HCT116 (cell line): ENCODE measurements around the gene GNA12. TPM values are rescaled to one million over a fixed set of nuclear protein-coding genes. Genes with fewer than 3 reads are reported as not detected.

Experiments used
- ATAC-seq: fragments of 200-7000 bp; cut with Tn5 transposase; 2 replicates; pipeline ENCODE4 v1.9.1; 2020; ENCODE audit warnings: mild to moderate bottlenecking, moderate library complexity
- BruUV-seq: library from RNA; stranded (reverse); fragments of 400-500 nt; replicated peaks from 2 replicates; lab custom pipeline; 2021; lab: Mats Ljungman, UMichigan
- CTCF ChIA-PET: fragments of 300-600 bp; sonication (Branson Sonifier 250); formaldehyde crosslinking; loops from one replicate; lab custom pipeline; 2021; ENCODE audit warnings: antibody characterized with exemption; lab: Charles Lee
- POLR2A ChIA-PET: fragments of 300-600, 350-600 bp; sonication (Branson Sonifier 250); formaldehyde crosslinking; loops from one replicate; lab custom pipeline; 2021; ENCODE audit warnings: antibody characterized with exemption; lab: Charles Lee
- RAD21 ChIA-PET, 2 experiments: fragments of 300-600 bp; sonication (Branson Sonifier 250); formaldehyde crosslinking; loops; one replicate each; lab custom pipeline; 2023; ENCODE audit warnings: low total read pairs in 2 of 2; ENCODE audit not compliant: uncharacterized antibody in 2 of 2, unreplicated experiment in 2 of 2, low non-redundant PET in 1 of 2; lab: Charles Lee
- DNase-seq: peaks from one replicate; pipeline ENCODE4 v3.0.0-alpha.2; 2010; ENCODE audit warnings: low read depth, low spot score
- H2AFZ ChIP-seq: fragments of 200-600 bp; shearing (Covaris generic), sonication (generic); 2 replicates; pipeline ENCODE4 v1.6.1; 2017; ENCODE audit warnings: low read depth, mixed run types, mixed read lengths, antibody characterized with exemption, low read length; ENCODE audit not compliant: poor library complexity, severe bottlenecking
- H3K27ac ChIP-seq: 2 replicates; pipeline ENCODE4 v1.5.1; 2012; ENCODE audit warnings: low read depth, low read length
- H3K27me3 ChIP-seq: fragments of 200-600 bp; sonication (generic); 2 replicates; pipeline ENCODE4 v1.6.1; 2016; ENCODE audit warnings: mixed run types, low read length, mixed read lengths; ENCODE audit not compliant: insufficient read depth
- H3K36me3 ChIP-seq, 2 experiments: fragments of 200-500 bp in 1 of 2; fragments of 200-600 bp in 1 of 2; sonication (Bioruptor generic) in 1 of 2; sonication (generic) in 1 of 2; 2 replicates each; pipeline versions ENCODE4 v1.5.1 to v1.6.1; 2014 to 2016; ENCODE audit warnings: low read length in 2 of 2, inconsistent platforms in 1 of 2, mixed read lengths in 1 of 2, mixed run types in 1 of 2; ENCODE audit not compliant: insufficient read depth in 2 of 2, control insufficient read depth in 1 of 2
- H3K4me1 ChIP-seq, 2 experiments: fragments of 200-600 bp in 1 of 2; sonication (generic) in 1 of 2; 2 replicates each; pipeline versions ENCODE4 v1.5.1 to v1.6.1; 2012 to 2017; ENCODE audit warnings: low read length in 2 of 2, inconsistent platforms in 1 of 2, mild to moderate bottlenecking in 1 of 2, mixed read lengths in 1 of 2, mixed run types in 1 of 2, moderate library complexity in 1 of 2; ENCODE audit not compliant: insufficient read depth in 2 of 2, control insufficient read depth in 1 of 2
- H3K4me2 ChIP-seq: fragments of 200-600 bp; sonication (generic); 2 replicates; pipeline ENCODE4 v1.6.1; 2017; ENCODE audit warnings: mixed run types, low read length, mixed read lengths
- H3K4me3 ChIP-seq, 2 experiments: fragments of 200-600 bp in 1 of 2; sonication (generic) in 1 of 2; replicated peaks in 1 of 2; 2 replicates each; pipeline ENCODE4 v1.5.1; 2011 to 2016; ENCODE audit warnings: low read length in 2 of 2, control low read depth in 1 of 2, low read depth in 1 of 2, mild to moderate bottlenecking in 1 of 2, mixed read lengths in 1 of 2, mixed run types in 1 of 2
- H3K79me2 ChIP-seq: fragments of 200-600 bp; sonication (generic); 2 replicates; pipeline ENCODE4 v1.6.1; 2017; ENCODE audit warnings: mild to moderate bottlenecking, mixed run types, low read length, moderate library complexity, mixed read lengths; ENCODE audit not compliant: insufficient read depth
- H3K9ac ChIP-seq: fragments of 200-600 bp; sonication (generic); 2 replicates; pipeline ENCODE4 v1.6.1; 2016; ENCODE audit warnings: low read length, mixed read lengths
- H3K9me2 ChIP-seq: fragments of 200-600 bp; sonication (generic), shearing (Covaris generic); 2 replicates; pipeline ENCODE4 v1.6.1; 2017; ENCODE audit warnings: mixed run types, mild to moderate bottlenecking, moderate library complexity; ENCODE audit not compliant: insufficient read depth
- H3K9me3 ChIP-seq, 2 experiments: fragments of 200-500 bp in 1 of 2; fragments of 200-600 bp in 1 of 2; sonication (Bioruptor generic) in 1 of 2; sonication (generic) in 1 of 2; 2 replicates each; pipeline ENCODE4 v1.6.1; 2014 to 2017; ENCODE audit warnings: low read length in 2 of 2, mixed read lengths in 2 of 2, inconsistent platforms in 1 of 2, low read depth in 1 of 2, mild to moderate bottlenecking in 1 of 2, mixed run types in 1 of 2, moderate library complexity in 1 of 2; ENCODE audit not compliant: control insufficient read depth in 1 of 2, insufficient read depth in 1 of 2
- H4K20me1 ChIP-seq: fragments of 200-600 bp; sonication (generic), shearing (Covaris generic); 2 replicates; pipeline ENCODE4 v1.6.1; 2017; ENCODE audit warnings: mixed run types, mild to moderate bottlenecking, moderate library complexity; ENCODE audit not compliant: insufficient read depth
- CBX3 ChIP-seq: IDR thresholded peaks from 2 replicates; pipeline ENCODE4 v1.6.1; 2012; ENCODE audit warnings: low read depth
- CEBPB ChIP-seq: IDR thresholded peaks from 2 replicates; pipeline ENCODE4 v1.6.1; 2012; ENCODE audit warnings: low read depth
- EGR1 ChIP-seq: IDR thresholded peaks from 2 replicates; pipeline ENCODE4 v1.6.1; 2012; ENCODE audit warnings: low read depth
- ELF1 ChIP-seq: IDR thresholded peaks from 2 replicates; pipeline ENCODE4 v1.6.1; 2012; ENCODE audit warnings: low read depth, borderline replicate concordance
- EZH2 ChIP-seq: fragments of 200-600 bp; sonication (generic); IDR thresholded peaks from 2 replicates; pipeline ENCODE4 v1.6.1; 2017; ENCODE audit warnings: antibody characterized with exemption, mixed run types
- EZH2phosphoT487 ChIP-seq: fragments of 200-600 bp; IDR thresholded peaks from 2 replicates; pipeline ENCODE4 v1.6.1; 2018; ENCODE audit warnings: antibody characterized with exemption, borderline replicate concordance
- POLR2A ChIP-seq: IDR thresholded peaks from 2 replicates; pipeline ENCODE4 v1.7.0; 2011; ENCODE audit warnings: borderline replicate concordance; ENCODE audit not compliant: insufficient read depth, insufficient read length; ENCODE audit errors: extremely low read depth
- POLR2AphosphoS5 ChIP-seq: IDR thresholded peaks from 2 replicates; pipeline ENCODE4 v1.6.1; 2011; ENCODE audit warnings: mild to moderate bottlenecking, low read depth, low read length, moderate library complexity
- RAD21 ChIP-seq: IDR thresholded peaks from 2 replicates; pipeline ENCODE4 v1.6.1; 2012; ENCODE audit warnings: low read depth, mild to moderate bottlenecking
- SIN3A ChIP-seq: IDR thresholded peaks from 2 replicates; pipeline ENCODE4 v1.6.1; 2012; ENCODE audit warnings: low read depth
- SP1 ChIP-seq: IDR thresholded peaks from 2 replicates; pipeline ENCODE4 v1.6.1; 2012; ENCODE audit warnings: low read depth
- SRF ChIP-seq: IDR thresholded peaks from 2 replicates; pipeline ENCODE4 v1.6.1; 2012; ENCODE audit warnings: low read depth
- TCF7L2 ChIP-seq: IDR thresholded peaks from 2 replicates; pipeline ENCODE4 v1.7.0; 2011; ENCODE audit warnings: borderline replicate concordance, inconsistent platforms; ENCODE audit not compliant: insufficient read depth, insufficient read length; ENCODE audit errors: extremely low read depth
- YY1 ChIP-seq: IDR thresholded peaks from 2 replicates; pipeline ENCODE4 v1.6.1; 2011; ENCODE audit warnings: low read length, low read depth, moderate library complexity, mild to moderate bottlenecking; ENCODE audit not compliant: insufficient replicate concordance; ENCODE audit errors: extremely low read depth
- ZFX ChIP-seq: fragments of 450-650 bp; IDR thresholded peaks from 2 replicates; pipeline ENCODE4 v1.6.1; 2017
- intact Hi-C: fragments of 100-400 bp; cut with micrococcal nuclease; formaldehyde crosslinking; loops from 2 replicates; pipeline ENCODE4 v1.10.0; 2022
- total RNA-seq: library from RNA; stranded (reverse); gene quantifications from one replicate; pipeline ENCODE4 v1.2.1, GENCODE V29; 2021; ENCODE audit not compliant: unreplicated experiment
- TF ChIP-seq, protein P1 (sequence below): IDR thresholded peaks from 2 replicates; pipeline ENCODE4 v1.6.1; 2012
- TF ChIP-seq, protein P2 (sequence below), 3 experiments: fragments of 200-600 bp in 1 of 3; sonication (generic) in 1 of 3; IDR thresholded peaks in 2 of 3; conservative IDR thresholded peaks in 1 of 3; 2 replicates each; pipeline ENCODE4 v1.5.1; 2012 to 2017; ENCODE audit warnings: low read depth in 2 of 3, low read length in 2 of 3, antibody characterized with exemption in 1 of 3, borderline replicate concordance in 1 of 3, control low read depth in 1 of 3, mild to moderate bottlenecking in 1 of 3, mixed read lengths in 1 of 3, mixed run types in 1 of 3, moderate library complexity in 1 of 3; ENCODE audit not compliant: insufficient read depth in 1 of 3
- TF ChIP-seq, protein P3 (sequence below): IDR thresholded peaks from 2 replicates; pipeline ENCODE4 v1.6.1; 2012; ENCODE audit warnings: low read depth
- TF ChIP-seq, protein P4 (sequence below): IDR thresholded peaks from 2 replicates; pipeline ENCODE4 v1.6.1; 2011; ENCODE audit warnings: mild to moderate bottlenecking, low read length, moderate library complexity; ENCODE audit not compliant: insufficient replicate concordance; ENCODE audit errors: extremely low read depth

Gene GNA12
- total RNA-seq, 1 experiment from 2014 or later, result 32.6 TPM

DNA sequence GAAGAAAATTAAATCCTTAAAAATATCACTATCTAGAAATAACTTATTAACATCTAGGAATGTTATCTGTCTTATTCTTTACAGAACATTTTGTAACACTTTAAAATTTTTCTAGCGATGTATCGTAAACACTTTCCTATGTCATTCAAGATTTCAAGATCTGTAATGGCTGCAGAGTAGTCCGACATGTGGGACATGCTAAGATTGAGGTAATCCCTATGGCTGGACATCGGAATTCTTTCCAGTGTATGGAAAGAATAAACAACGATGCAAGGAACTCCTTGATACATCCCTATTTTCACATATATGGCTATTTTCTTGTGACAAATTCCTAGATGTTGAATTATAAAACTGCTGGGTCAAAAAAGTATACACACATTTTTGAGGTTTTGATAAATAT lies 37.5 kb downstream of the GNA12 start:
- no peak overlapping the region for H3K27ac ChIP-seq
- TF ChIP-seq CEBPB (no peak), RAD21 (no peak), SIN3A (no peak), EGR1 (no peak), ELF1 (no peak), SRF (no peak), POLR2AphosphoS5 (no peak), EZH2phosphoT487 (no peak), CBX3 (no peak), TCF7L2 (no peak), YY1 (no peak), POLR2A (no peak), ZFX (no peak), EZH2 (no peak), SP1 (no peak)
- TF ChIP-seq, protein P1, sequence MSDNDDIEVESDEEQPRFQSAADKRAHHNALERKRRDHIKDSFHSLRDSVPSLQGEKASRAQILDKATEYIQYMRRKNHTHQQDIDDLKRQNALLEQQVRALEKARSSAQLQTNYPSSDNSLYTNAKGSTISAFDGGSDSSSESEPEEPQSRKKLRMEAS, result no peak
- TF ChIP-seq, protein P2, sequence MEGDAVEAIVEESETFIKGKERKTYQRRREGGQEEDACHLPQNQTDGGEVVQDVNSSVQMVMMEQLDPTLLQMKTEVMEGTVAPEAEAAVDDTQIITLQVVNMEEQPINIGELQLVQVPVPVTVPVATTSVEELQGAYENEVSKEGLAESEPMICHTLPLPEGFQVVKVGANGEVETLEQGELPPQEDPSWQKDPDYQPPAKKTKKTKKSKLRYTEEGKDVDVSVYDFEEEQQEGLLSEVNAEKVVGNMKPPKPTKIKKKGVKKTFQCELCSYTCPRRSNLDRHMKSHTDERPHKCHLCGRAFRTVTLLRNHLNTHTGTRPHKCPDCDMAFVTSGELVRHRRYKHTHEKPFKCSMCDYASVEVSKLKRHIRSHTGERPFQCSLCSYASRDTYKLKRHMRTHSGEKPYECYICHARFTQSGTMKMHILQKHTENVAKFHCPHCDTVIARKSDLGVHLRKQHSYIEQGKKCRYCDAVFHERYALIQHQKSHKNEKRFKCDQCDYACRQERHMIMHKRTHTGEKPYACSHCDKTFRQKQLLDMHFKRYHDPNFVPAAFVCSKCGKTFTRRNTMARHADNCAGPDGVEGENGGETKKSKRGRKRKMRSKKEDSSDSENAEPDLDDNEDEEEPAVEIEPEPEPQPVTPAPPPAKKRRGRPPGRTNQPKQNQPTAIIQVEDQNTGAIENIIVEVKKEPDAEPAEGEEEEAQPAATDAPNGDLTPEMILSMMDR (IDR thresholded peaks at IDR 0.05 in 2 of 3, conservative IDR thresholded peaks at IDR 0.05 in 1 of 3; ENCODE audit: borderline replicate concordance in 1 of 3, insufficient read depth in 1 of 3, low read depth in 2 of 3, low read length in 2 of 3), result no peak
- TF ChIP-seq, protein P3, sequence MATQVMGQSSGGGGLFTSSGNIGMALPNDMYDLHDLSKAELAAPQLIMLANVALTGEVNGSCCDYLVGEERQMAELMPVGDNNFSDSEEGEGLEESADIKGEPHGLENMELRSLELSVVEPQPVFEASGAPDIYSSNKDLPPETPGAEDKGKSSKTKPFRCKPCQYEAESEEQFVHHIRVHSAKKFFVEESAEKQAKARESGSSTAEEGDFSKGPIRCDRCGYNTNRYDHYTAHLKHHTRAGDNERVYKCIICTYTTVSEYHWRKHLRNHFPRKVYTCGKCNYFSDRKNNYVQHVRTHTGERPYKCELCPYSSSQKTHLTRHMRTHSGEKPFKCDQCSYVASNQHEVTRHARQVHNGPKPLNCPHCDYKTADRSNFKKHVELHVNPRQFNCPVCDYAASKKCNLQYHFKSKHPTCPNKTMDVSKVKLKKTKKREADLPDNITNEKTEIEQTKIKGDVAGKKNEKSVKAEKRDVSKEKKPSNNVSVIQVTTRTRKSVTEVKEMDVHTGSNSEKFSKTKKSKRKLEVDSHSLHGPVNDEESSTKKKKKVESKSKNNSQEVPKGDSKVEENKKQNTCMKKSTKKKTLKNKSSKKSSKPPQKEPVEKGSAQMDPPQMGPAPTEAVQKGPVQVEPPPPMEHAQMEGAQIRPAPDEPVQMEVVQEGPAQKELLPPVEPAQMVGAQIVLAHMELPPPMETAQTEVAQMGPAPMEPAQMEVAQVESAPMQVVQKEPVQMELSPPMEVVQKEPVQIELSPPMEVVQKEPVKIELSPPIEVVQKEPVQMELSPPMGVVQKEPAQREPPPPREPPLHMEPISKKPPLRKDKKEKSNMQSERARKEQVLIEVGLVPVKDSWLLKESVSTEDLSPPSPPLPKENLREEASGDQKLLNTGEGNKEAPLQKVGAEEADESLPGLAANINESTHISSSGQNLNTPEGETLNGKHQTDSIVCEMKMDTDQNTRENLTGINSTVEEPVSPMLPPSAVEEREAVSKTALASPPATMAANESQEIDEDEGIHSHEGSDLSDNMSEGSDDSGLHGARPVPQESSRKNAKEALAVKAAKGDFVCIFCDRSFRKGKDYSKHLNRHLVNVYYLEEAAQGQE, result no peak
- TF ChIP-seq, protein P4, sequence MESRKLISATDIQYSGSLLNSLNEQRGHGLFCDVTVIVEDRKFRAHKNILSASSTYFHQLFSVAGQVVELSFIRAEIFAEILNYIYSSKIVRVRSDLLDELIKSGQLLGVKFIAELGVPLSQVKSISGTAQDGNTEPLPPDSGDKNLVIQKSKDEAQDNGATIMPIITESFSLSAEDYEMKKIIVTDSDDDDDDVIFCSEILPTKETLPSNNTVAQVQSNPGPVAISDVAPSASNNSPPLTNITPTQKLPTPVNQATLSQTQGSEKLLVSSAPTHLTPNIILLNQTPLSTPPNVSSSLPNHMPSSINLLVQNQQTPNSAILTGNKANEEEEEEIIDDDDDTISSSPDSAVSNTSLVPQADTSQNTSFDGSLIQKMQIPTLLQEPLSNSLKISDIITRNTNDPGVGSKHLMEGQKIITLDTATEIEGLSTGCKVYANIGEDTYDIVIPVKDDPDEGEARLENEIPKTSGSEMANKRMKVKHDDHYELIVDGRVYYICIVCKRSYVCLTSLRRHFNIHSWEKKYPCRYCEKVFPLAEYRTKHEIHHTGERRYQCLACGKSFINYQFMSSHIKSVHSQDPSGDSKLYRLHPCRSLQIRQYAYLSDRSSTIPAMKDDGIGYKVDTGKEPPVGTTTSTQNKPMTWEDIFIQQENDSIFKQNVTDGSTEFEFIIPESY, result no peak
- TF ChIP-seq, all 23 proteins: peak for 0
- Histone ChIP-seq H3K9me3 (no peaks in the 10 kb centered on the region), H3K36me3 (no peaks in the 10 kb centered on the region), H3K4me3 (no peak overlapping the region), H3K79me2 (peaks cover 60% of the 10 kb centered on the region), H3K4me1 (peaks cover 19 to 22% of the 10 kb centered on the region in 2 experiments), H3K9ac (no peak overlapping the region), H4K20me1 (peaks cover 3% of the 10 kb centered on the region; the same call in 1 of the 2 replicates), H3K27me3 (no peaks in the 10 kb centered on the region), H3K4me2 (no peak overlapping the region), H2AFZ (no peak overlapping the region), H3K9me2 (no peaks in the 10 kb centered on the region)
- ChIA-PET RAD21 (no interaction called here), CTCF (no interaction called here), POLR2A (no interaction called here)
- no peak for ATAC-seq
- DNase-seq, result no peak
- intact Hi-C loops, result no loop called here
- BruUV-seq, result no TSS peak
